GM12878 (cell line): ENCODE data around the gene OR52D1. TPM values are rescaled to one million over a fixed set of nuclear protein-coding genes. Genes with fewer than 3 reads are reported as not detected.

Experiments used
- ATAC-seq: fragments of 200-7000 bp; cut with Tn5 transposase; 3 replicates; pipeline ENCODE4 v1.9.1; 2020; ENCODE audit warnings: mild to moderate bottlenecking, moderate library complexity
- BruUV-seq: library from RNA; stranded (reverse); fragments of 400-500 nt; replicated peaks from 2 replicates; lab custom pipeline; 2021; lab: Mats Ljungman, UMichigan
- CTCF ChIA-PET: fragments of 300-600 bp; sonication (Branson Sonifier 250); formaldehyde crosslinking; extraction: SDS; loops from one replicate; lab custom pipeline; 2021; ENCODE audit warnings: inconsistent platforms; lab: Yijun Ruan, JAX
- POLR2A ChIA-PET: fragments of 350-600 bp; formaldehyde crosslinking; extraction: SDS; loops from one replicate; lab custom pipeline; 2021; ENCODE audit warnings: inconsistent platforms; lab: Charles Lee
- RAD21 ChIA-PET: fragments of 300-600 bp; sonication (Branson Sonifier 250); formaldehyde crosslinking; loops from one replicate; lab custom pipeline; 2023; ENCODE audit warnings: antibody characterized with exemption; ENCODE audit not compliant: unreplicated experiment; lab: Charles Lee
- SMC1A ChIA-PET: fragments of 300-600 bp; sonication (Branson Sonifier 250); formaldehyde crosslinking; loops from one replicate; lab custom pipeline; 2023; ENCODE audit not compliant: unreplicated experiment, uncharacterized antibody; lab: Charles Lee
- DNase-seq: peaks from one replicate; pipeline ENCODE4 v3.0.0-alpha.2; 2011; ENCODE audit warnings: low read depth, low spot score
- FAIRE-seq: peaks from 3 replicates; lab custom pipeline; 2011; peaks lifted over from hg19 to GRCh38; lab: Jason Lieb, UNC
- H2AFZ ChIP-seq: 2 replicates; pipeline ENCODE4 v1.6.0; 2011; ENCODE audit warnings: low read depth, low read length, control low read depth; ENCODE audit not compliant: control insufficient read depth
- H3K27ac ChIP-seq: 2 replicates; pipeline ENCODE4 v1.5.1; 2011; ENCODE audit warnings: control low read depth; ENCODE audit not compliant: control insufficient read depth, insufficient read depth
- H3K27me3 ChIP-seq, 2 experiments: replicated peaks in 1 of 2; 2 replicates each; pipeline versions ENCODE4 v1.6.0 to v1.6.1; 2011; ENCODE audit warnings: low read length in 1 of 2; ENCODE audit not compliant: control insufficient read depth in 2 of 2, insufficient read depth in 2 of 2
- H3K36me3 ChIP-seq, 2 experiments: 2 replicates each; pipeline ENCODE4 v1.5.1; 2011; ENCODE audit warnings: low read length in 1 of 2; ENCODE audit not compliant: control insufficient read depth in 2 of 2, insufficient read depth in 2 of 2
- H3K4me1 ChIP-seq: 2 replicates; pipeline ENCODE4 v1.6.1; 2011; ENCODE audit warnings: mild to moderate bottlenecking, low read length, moderate library complexity, mixed read lengths; ENCODE audit not compliant: control insufficient read depth, insufficient read depth
- H3K4me2 ChIP-seq: 2 replicates; pipeline ENCODE4 v1.6.0; 2011; ENCODE audit warnings: control low read depth; ENCODE audit not compliant: control insufficient read depth, insufficient read depth
- H3K4me3 ChIP-seq: fragments of 200-600 bp; sonication (generic); 2 replicates; pipeline ENCODE4 v1.5.1; 2016
- H3K79me2 ChIP-seq: 2 replicates; pipeline ENCODE4 v1.6.0; 2011; ENCODE audit warnings: low read length; ENCODE audit not compliant: control insufficient read depth, insufficient read depth
- H3K9ac ChIP-seq: 2 replicates; pipeline ENCODE4 v1.8.0; 2011; ENCODE audit warnings: low read length, control low read depth, mixed read lengths; ENCODE audit not compliant: control insufficient read depth, insufficient read depth
- H3K9me3 ChIP-seq: replicated peaks from 3 replicates; pipeline ENCODE4 v1.5.1; 2011; ENCODE audit warnings: mild to moderate bottlenecking, low read length; ENCODE audit not compliant: control insufficient read depth, insufficient read depth
- H4K20me1 ChIP-seq: 2 replicates; pipeline ENCODE4 v1.6.0; 2011; ENCODE audit not compliant: control insufficient read depth, insufficient read depth
- ATF7 ChIP-seq: fragments of 450-650 bp; IDR thresholded peaks from 2 replicates; pipeline ENCODE4 v1.6.1; 2016; ENCODE audit warnings: low read depth, mild to moderate bottlenecking
- E2F4 ChIP-seq: IDR thresholded peaks from 2 replicates; pipeline ENCODE4 v1.6.1; 2012; ENCODE audit warnings: low read depth, low read length, improper control_type of control experiment
- HCFC1 ChIP-seq: fragments of 150-350 bp; IDR thresholded peaks from 2 replicates; pipeline ENCODE4 v1.6.1; 2014; ENCODE audit warnings: low read length
- MLLT1 ChIP-seq: fragments of 450-650 bp; IDR thresholded peaks from 2 replicates; pipeline ENCODE4 v1.6.1; 2016; ENCODE audit warnings: mild to moderate bottlenecking
- RELB ChIP-seq: fragments of 450-650 bp; IDR thresholded peaks from 2 replicates; pipeline ENCODE4 v1.6.1; 2017; ENCODE audit warnings: low read depth, mild to moderate bottlenecking, moderate library complexity
- SIN3A ChIP-seq: IDR thresholded peaks from 2 replicates; pipeline ENCODE4 v1.6.1; 2012; ENCODE audit warnings: low read depth, low read length, improper control_type of control experiment
- SMAD5 ChIP-seq: IDR thresholded peaks from 2 replicates; pipeline ENCODE4 v1.6.1; 2016; ENCODE audit warnings: antibody characterized with exemption, low read depth
- SP1 ChIP-seq: IDR thresholded peaks from one replicate; pipeline ENCODE4 v1.6.1; 2011; ENCODE audit warnings: low read depth, low read length
- SPI1 ChIP-seq: IDR thresholded peaks from 2 replicates; pipeline ENCODE4 v1.6.1; 2011; ENCODE audit warnings: low read depth, mild to moderate bottlenecking, low read length, moderate library complexity, borderline replicate concordance; ENCODE audit not compliant: insufficient read depth
- ZNF687 ChIP-seq: fragments of 450-650 bp; IDR thresholded peaks from 2 replicates; pipeline ENCODE4 v1.6.1; 2017; ENCODE audit warnings: mild to moderate bottlenecking, moderate library complexity
- WGBS: methylation state at CpG from one replicate; pipeline ENCODE4 v1.1.6; 2016; ENCODE audit warnings: low lambda C conversion rate; ENCODE audit not compliant: insufficient replicate concordance, insufficient coverage; ENCODE audit errors: missing lambda C conversion rate; 5-methylcytosine and 5-hydroxymethylcytosine counted together
- in situ Hi-C: fragments of 300-500 bp; cut with MboI; formaldehyde crosslinking; loops from 9 replicates; pipeline ENCODE4 v1.14.3; 2018; ENCODE audit warnings: mixed read lengths
- intact Hi-C: fragments of 100-400 bp; cut with micrococcal nuclease; formaldehyde crosslinking; loops from one replicate; pipeline ENCODE4 v1.14.2; 2022; ENCODE audit not compliant: unreplicated experiment
- polyA plus RNA-seq, 11 experiments: library from polyadenylated mRNA; depleted of rRNA in 4 of 11; unstranded in 6 of 11; stranded (reverse) in 5 of 11; fragments of >200 nt; fragmentation: Nextera tagmentation in 4 of 11; fragmentation: Illumina TruSeq in 1 of 11; extraction: Ambion mirVana in 4 of 11; extraction: Trizol in 1 of 11; gene quantifications; 1 replicate in 1 of 11; 2 replicates in 10 of 11; pipeline versions ENCODE4 v1.2.1 to v1.2.3, GENCODE V29; 2011 to 2016; ENCODE audit warnings: inconsistent platforms in 2 of 11, missing spikeins in 2 of 11, low read depth in 1 of 11
- total RNA-seq, 4 experiments: library from RNA; depleted of rRNA in 3 of 4; stranded (reverse); fragments of >200 nt in 3 of 4; fragmentation: Illumina TruSeq in 1 of 4; extraction: Trizol in 1 of 4; gene quantifications; 2 replicates each; pipeline versions ENCODE4 v1.2.1 to v1.2.3, GENCODE V29; 2013 to 2021

OR52D1 gene
- total and polyA plus RNA-seq, 10 of the 15 experiments (the other 5 are each of a cell fraction or from before 2014, with no cell fraction given) = not detected

- TF ChIP-seq ZNF687 = peak; percentile 97
- TF ChIP-seq MLLT1 = peak; percentile 55; the same call in 1 of the 2 replicates
- TF ChIP-seq SIN3A = no peak
- no peak for TF ChIP-seq SMAD5
- TF ChIP-seq SP1 = no peak
- TF ChIP-seq ATF7 = peak; percentile 58; the same call in 1 of the 2 replicates
- TF ChIP-seq, all 136 proteins: peak for 18
Observed at GRCh38 chr11:5500393-5500801, 11.9 kb downstream of the OR52D1 start (continued).

GRCh38 chr11:5504403-5504921 is 16.0 kb downstream of the OR52D1 start:
- intact Hi-C loops = no loop called here
- Histone ChIP-seq H3K27me3 (no peaks in the 10 kb centered on the region), H3K27ac (no peak overlapping the region), H3K79me2 (no peaks in the 10 kb centered on the region), H4K20me1 (no peaks in the 10 kb centered on the region), H2AFZ (no peak overlapping the region), H3K4me1 (no peaks in the 10 kb centered on the region), H3K4me3 (no peak overlapping the region), H3K9me3 (no peaks in the 10 kb centered on the region), H3K36me3 (no peaks in the 10 kb centered on the region), H3K9ac (no peak overlapping the region), H3K4me2 (no peak overlapping the region)
- 11% methylated on average over 2 of the region's 2 CpGs for WGBS
- in situ Hi-C loops = no loop called here
- POLR2A ChIA-PET = interaction anchor here (0.8 kb wide), 1 partner anchor 45 kb away, joined by 3 read pairs; no protein-coding TSS in a partner anchor
- RAD21 ChIA-PET = interaction anchor here (1.2 kb wide), 1 partner anchor 18 kb away, joined by 3 read pairs; no protein-coding TSS in a partner anchor
- FAIRE-seq (no peak), ATAC-seq (peak; percentile 21; the same call in 1 of the 3 replicates), DNase-seq (no peak)
- BruUV-seq = no TSS peak
- SMC1A ChIA-PET = interaction anchor here (1.0 to 2.4 kb wide), 2 partner anchors 28 to 313 kb away, joined by 3 to 7 read pairs; no protein-coding TSS in a partner anchor
- CTCF ChIA-PET = interaction anchor here (0.5 to 2.3 kb wide), 3 partner anchors 28 to 39 kb away, joined by 3 to 7 read pairs (median 3); no protein-coding TSS in a partner anchor
- TF ChIP-seq RELB (no peak), HCFC1 (no peak), E2F4 (no peak), SPI1 (peak; percentile 71; the same call in 1 of the 2 replicates)
